Activated CD4-positive, alpha-beta T cell treated with anti-CD3 and anti-CD28 coated beads for 24 hours (primary cell): ENCODE data around the gene SPART.
"Not testable (repeated sequence)": the region's sequence is repeated elsewhere in the genome, so short reads cannot be mapped to it uniquely, and the experiment has no call there.

ENCODE experiments used
- DNase-seq, 2 donors: peaks; one replicate each; pipeline ENCODE4 v3.0.0-alpha.2; 2020; ENCODE audit warnings: low read depth in 2 of 2

Gene SPART

DNA sequence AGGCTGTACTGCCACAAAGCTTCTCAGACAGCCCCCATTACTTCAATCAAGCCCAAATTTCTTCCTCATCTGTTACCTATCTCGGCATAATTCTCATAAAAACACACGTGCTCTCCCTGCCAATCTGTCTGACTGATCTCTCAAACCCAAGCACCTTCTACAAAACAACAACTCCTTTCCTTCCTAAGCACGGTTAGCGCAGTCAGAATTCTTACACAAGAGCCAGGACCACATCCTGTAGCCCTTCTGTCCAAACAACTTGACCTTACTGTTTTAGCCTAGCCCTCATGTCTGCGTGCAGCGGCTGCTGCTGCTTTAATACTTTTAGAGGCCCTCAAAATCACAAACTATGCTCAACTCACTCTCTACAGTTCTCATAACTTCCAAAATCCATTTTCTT is 26.4 kb downstream of the SPART start:
- not testable (repeated sequence) for DNase-seq

DNA sequence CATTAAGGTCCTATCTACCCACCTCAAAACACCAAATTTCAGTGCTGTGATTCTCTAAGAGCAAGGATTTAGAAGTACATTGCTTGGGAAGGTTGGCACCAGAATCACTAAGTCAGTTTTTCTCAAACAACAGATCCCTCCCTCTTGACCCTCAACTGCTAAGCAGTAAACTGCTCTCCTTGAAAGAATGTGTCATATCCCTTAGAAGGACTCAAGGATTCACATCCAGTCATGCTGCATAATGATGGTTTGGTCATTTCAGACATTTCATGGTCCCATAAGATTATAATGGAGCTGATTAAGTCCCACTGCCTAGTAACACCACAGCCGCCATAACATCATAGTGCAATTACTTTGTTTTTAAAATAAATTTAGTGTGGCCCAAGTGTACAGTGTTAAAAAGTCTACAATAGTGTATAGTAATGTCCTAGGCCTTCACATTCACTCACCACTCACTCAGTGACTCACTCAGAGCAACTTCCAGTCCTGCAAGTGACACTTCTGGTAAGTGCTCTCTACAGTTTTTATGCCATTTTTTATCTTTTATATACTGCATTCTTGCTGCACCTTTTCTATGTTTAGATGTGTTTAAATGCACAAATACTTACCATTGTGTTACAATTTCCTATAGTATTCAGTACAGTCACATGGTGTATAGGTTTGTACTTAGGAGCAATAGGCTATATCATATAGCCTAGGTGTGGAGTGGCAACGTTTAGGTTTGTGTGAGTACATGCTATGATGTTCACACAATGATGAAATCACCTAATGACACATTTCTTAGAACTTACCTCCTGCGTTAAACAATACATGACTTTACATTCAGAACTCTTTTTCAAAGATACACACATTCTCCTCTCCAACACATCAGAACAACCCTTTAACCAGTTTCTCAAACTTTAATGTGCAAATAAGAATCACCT is 32.9 kb downstream of the SPART start:
- no peak for DNase-seq

DNA sequence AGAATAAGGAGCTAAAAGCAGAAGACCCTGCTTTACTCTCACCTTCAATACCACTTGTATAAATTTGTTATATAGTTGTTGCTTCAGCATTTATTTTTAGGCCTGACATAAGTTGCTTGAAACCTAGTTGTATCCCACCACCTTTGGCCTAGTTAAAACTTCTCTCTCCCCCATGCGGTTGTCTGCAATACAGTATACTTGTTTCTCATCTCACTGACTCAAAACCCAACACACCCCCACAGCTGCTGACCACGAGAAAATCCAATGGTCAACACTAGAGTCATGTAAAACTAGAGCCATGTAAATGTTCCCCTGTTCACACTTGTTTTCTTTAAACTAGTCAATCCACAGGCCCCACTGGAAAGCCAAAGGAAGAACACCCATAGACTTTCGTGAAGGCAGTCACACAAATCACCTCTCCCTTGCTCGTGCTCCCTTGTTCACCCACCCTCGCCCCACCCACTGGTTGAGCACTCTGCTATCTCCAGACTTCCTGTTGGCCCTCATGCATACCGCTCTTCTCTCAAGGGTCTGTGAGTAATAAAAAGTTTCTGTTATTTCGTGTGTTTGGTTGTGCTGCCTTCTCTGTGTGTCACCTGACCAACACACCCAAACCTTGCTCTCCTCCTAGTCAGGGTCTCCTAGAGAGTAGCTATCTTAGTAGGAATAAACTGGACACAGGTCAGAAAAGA is 35.6 kb downstream of the SPART start:
- DNase-seq: no peak

DNA sequence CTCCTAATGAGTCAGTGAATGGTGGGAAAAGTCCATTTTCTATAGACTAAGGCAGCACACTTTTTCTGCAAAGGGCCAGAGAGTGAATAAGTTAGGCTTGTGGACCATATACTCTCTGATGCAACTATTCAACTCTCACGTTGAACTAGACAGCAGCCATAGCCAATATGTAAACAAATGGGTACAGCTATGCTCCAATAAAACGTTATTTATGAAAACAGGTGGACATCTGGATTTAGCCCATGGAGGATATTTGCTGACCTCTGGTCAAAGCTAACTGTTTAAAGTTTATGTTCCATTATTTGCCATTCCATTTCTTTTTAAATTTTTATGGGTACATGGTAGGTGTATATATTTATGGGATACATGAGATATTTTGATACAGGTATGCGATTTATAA is 43.9 kb downstream of the SPART start:
- DNase-seq: no peak

DNA sequence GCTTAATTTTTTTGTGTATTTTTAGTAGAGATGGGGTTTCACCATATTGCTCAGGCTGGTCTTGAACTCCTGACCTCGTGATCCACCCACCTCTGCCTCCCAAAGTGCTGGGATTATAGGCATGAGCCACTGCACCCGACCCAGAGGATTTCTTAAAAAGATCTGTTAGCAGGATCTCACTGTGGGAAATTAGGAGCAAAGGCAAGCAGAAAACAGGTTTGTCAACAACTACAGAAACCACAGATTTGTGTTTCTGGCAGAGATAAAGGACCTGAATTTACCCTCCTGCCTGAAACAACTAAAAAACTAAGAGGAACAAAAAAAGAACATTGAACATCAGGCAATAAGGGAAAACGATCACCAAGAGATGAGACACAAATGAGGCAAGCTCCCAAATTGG is 46.7 kb downstream of the SPART start:
- DNase-seq: not testable (repeated sequence)

DNA sequence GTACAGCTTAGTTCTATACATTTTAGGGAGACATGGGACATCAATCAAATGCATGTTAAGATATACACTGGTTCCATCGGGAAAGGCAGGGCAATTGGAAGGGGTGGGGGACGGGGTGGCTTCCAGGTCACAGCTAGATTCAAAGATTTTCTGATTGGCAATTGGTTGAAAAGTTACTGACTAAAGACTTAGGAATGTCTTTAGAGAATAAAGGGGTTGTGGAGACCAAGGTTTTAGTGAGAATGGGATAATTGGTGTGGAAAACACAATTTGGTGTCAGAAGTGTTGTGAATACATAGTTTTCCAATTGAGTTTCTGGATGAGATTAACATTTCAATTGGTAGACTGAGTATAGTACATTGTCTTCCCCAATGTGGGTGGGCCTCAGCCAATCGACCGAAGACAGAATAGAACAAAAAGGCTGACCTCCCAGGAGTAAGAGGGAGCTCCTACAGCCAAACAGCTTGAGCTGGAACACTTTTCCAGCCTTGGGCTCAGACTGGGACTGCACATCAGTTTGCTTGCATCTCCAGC is 47.6 kb downstream of the SPART start:
- DNase-seq: no peak

DNA sequence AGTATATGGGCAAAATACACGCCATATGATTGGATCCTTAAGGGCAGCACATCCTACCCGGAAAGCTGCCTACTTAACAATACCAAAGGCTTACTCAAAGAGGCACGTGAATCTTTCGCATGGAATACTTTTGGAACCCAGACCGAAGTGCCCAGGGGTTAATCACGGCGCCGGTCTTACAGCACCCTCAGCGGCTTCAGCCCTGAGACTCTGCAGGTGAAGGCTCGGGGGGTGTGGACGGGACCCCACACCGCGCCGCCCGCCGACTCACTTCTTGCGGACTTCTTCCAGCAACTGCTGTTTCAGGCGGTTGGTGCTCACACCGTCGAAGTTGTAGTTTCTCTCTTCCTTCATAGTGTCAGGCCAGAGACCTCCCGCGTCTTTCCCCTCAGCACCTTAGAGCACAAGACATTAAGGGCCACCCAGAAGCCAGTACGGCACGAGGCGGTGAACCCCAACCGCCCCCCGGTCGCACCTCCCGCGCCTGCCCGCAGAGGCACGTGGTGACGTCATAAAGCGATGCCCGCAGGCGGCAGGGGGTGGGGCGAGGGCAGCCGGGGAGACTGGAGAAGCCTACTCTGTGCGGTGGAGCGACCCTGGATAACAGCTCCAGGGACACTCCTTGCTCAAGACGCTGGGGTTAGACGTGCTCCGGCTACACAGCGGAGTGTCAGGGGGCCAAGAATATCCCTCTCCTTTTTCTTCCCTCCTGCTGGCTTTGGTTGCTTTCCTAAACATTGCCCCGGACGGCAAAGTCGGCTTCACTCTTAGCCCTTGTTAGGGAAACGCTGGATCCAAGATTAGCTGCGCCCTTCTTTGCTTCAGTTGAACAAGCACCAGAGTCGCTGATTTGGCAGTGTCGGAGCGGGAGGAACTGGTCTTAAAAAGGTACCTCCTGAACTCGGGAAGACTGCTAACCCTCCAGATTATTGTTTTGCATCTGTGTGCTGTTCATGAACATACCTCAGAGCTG is 48.5 kb downstream of the SPART start, which contains the start of gene CCDC169:
Gene CCDC169, minus strand, starts transcription at position 449 of the 973 bp plus-strand sequence. Its CDS starts 95 bp downstream, at position 354.
- peak; percentile 20 to 39 for DNase-seq

DNA sequence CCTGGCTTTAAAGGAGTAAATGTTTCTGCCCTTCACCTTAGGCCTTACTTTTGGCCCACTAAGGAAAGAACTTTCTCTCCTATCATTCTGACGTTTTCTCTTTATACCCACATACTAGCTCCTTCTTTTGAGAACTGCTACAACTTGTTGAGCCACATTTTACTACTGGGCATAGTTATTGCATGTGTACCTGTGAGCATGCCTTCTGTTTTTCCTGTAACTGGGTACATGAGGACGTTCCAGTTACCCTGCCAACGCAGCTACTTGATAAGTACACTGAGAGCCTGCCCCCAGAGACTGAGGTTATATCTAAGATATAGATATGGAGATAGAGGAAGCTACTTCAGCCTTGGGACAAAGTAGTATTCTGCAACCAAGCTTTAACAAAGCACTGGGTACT is 52.1 kb downstream of the SPART start:
- no peak for DNase-seq

DNA sequence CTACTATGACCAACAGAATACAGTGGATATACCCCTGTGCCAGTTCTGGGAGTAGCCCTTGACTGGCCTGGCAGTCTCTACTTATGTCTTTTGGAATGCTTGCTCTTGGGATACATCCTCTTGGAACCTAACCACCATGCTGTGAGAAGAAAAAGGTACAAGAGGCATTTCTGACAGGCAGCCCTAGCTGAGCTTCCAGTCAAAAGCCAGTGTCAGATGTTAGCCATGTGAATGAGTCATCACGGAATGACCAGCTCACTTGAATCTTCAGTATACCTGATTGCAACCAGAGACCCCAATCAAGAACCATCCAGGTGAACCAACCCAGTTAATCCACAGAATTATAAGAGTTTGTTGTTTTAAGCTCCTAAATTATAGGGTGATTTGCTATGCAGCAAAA is 52.7 kb downstream of the SPART start:
- DNase-seq: no peak

DNA sequence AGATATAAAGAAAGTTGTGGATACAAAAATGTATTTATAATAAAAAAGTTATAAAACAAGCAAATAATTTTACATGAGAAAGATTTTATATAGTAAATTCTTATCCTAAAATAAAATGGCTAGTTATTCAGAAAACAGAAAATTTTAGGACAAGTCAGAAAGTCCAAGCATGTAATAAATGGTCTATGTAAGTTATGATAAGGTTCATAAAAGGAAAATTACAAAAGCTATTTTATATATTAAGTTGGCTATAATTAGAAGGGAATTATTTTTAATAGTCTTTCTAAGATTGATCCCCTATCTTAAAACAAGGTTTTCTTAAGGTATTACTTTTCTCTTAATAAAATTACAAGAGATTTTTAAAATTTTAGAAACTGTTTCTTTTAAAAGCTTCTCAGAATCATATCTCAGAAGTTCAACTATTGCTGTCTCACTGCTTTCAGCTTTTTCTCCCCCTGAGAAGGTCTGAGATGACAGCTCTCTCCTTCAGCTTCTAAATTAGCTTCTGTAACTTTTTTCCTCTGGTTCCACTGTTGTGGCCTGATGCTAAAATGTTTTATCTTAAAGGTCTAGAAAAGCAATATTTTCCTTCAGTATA is 57.3 kb downstream of the SPART start:
- no peak for DNase-seq

DNA sequence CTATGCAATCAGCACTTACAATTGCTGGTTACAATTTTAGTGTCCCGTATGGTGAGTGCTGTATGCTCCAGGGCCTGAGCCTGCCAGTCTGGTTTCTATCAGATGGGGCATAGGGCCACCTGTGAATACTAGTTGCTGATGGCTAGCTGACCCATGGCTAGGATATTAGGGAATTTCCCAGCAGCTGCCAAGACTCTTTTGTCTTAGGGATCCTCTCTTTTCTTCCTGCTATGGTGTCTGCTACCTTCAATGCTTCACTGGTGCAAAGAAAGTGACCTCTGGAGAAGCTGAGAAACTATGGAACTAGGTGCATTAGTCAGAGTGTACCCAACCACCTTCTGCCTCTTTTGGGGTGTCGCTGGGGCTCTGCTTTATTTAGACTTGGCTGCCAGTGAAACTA is 60.2 kb downstream of the SPART start:
- DNase-seq: no peak

DNA sequence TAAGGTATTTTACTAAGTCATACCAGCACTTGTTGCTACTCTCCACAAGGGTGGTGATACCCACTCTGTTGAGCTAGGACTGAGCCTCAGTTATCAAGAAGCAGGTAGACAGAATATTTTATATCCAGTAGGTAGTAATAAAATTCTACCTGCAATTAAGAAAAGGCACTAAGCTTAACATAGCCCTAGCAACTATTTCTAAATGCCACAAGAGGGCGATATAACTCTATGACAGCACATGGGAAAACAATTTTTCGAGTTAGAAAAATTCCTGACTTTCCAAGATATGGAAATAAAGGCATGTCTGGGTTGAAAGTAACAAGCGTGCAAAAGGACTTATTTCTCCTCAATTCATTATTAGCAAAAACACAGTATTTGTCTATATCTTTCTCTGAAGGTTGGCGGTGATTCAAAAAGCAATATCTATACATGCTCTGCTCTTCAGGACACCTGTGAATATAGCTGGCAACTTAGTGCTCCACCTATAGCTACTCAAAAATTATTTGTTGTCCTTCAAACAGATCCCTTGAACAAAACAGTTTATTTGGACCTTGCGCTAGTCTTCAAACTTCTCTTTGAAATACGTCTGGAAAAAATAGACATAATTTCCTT is 63.3 kb downstream of the SPART start:
- DNase-seq: no peak

DNA sequence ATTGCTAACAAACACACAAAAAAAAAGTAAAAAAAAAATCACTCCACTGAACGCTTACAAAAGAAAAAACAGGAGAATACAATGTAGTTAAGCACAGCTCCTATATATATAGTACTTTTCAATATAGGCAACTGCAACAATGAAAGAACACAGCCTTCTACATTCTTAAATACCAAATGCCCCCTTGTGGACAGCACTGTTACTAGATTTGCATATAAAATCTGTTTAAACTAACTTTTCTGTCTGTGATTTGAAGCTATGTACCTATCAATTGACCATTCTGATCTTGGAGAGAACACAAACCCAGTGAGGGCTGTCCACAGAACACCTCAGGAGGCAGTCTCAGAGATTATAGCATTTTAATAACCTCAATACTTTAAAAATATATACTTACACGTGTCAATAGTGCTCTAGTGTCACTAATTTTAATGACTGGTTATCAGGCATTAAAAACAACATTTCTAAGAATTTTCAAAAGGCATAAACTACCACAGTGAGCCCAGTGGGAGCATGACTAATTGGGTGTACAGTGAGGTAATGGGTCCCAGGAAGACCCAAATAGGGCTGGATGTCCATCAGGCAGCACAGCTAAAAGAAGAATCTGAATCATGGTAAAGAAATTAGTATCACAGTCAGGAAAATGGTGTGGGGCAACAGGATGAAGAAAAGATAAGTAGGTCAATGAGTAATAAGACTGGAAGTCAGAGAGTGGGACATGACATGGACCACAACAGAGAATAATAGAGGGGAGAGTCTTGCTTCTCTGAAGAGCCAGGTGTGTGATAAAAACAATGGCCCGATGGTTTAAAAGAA is 70.8 kb downstream of the SPART start:
- DNase-seq: no peak

DNA sequence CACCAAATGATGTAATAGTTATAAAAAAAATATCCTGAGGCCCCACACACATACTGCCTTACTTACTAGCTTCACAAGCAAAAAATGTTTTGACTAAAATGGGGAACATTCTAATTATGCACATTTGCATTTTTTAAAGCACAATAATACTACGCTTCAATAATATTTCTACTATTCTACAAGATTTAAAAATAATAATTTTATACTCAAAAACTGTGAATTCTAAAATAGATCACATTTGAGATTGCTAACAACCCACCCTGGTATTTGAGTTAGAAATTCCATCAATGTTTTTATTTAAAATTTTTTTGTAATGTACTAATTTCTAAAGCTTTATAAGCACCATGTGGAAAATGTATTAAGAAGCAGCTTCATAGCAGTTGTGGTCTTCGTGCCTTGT is 72.8 kb downstream of the SPART start:
- no peak for DNase-seq

DNA sequence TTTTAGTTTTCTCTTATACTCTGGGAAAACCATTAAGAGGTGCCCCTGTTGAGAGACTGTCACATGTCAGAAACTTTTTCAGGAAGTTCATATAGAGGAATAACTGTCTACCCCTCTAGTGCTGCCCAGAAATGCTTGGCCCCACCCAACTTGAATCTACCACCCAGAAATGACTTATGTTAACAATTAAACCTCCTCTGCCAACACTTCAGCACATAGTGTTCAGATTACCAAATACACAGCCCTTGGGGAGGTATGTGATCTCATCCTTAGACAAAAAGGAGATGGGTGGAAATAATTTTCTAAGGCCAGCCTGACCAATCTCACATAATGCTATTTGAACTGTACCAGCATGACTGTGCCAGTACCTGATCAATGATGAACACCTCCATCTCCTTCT is 84.2 kb downstream of the SPART start:
- DNase-seq: no peak

DNA sequence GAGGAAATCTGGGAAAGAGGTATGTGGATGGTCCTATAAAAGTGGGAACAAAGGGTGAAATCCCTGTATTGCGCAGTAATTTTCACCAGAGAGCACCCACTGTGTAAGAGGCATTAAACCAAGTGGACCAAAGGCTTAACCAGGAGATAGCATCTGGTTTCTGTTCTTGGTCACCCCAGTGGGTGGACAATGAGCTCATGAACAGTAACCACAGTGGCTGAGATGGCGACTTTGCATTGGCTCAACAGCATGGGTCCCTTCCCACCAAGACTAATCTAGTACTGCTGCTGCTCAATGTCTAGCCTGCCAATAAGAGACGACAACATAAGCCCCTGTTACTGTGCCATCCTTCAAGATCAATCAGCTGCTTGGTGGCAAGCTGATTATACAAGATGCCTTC is 85.2 kb downstream of the SPART start:
- no peak for DNase-seq

DNA sequence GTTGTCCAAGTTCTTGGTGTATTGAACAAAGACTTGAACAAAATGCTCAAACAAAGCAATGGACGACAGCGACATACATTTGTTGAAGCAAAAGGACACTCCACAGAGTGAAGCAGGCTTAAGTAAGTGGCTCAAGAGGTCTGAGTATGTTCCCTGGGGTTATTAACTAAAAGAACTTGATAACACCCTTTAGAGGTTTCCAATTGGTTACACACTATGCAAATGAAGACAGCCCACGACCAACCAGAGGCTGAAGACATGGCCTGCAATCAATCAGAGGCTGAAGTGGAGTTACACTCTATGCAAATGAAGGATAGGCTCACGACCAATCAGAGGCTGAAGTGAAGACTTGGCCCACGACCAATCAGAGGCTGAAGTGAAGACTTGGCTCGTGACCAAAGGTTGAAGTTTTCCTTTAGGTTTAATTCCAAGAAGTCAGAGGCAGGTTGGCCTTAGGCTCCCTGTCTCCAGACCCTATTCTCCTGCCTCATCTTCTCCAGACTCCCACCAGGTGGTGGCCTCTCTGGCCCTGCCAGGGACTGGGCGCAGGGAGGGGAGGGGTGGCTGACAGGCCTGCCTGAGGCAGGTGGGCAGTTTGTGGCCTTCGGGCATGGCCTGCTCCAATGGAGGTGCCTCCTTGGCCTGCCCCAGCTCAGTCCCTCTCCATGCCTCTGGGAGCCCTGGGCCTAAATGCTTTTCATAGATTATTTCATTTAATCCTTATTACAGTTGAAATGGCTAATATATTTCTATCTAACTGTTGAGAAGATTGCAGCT is 86.6 kb downstream of the SPART start:
- no peak for DNase-seq

DNA sequence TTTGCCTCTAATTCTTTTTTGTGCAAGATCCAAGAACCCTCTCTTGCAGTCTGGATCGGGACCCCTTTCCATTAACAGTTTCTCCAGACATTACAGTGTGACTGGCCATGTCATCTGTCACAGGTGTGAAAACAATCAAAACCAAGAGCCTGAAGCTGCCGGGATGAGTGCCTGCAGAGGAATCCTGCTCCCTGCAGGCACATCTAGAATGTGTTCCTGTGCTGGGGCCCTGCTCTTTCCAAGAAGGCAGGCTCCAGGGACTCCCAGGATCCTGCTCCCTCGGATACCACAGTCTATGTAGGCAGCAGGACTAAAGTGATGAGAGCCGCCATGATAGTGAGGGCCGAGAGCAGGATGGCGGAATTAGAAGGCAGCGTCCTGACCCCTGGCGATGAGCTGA is 87.4 kb downstream of the SPART start:
- DNase-seq: no peak
